Lower leg skin (tissue), 4 donors: ENCODE measurements around the gene TEX264. TPM values are rescaled to one million over a fixed set of nuclear protein-coding genes. Genes with fewer than 3 reads are reported as not detected.
"Not testable (repeated sequence)": the region's sequence is repeated elsewhere in the genome, so short reads cannot be mapped to it uniquely, and the experiment has no call there.

Experiments used
- DNase-seq, 2 donors: peaks; one replicate each; pipeline ENCODE4 v3.0.0-alpha.2; 2019; ENCODE audit warnings: low spot score in 2 of 2
- H3K4me3 ChIP-seq: fragments of 200-600 bp; sonication (generic); 2 replicates; pipeline ENCODE4 v1.5.1; 2017; ENCODE audit warnings: mild to moderate bottlenecking, low read depth; ENCODE audit not compliant: poor library complexity, severe bottlenecking
- CTCF ChIP-seq, 3 donors: fragments of 450-650 bp; IDR thresholded peaks; one replicate each; pipeline ENCODE4 v1.5.1; 2016; ENCODE audit warnings: antibody characterized with exemption in 3 of 3, mild to moderate bottlenecking in 3 of 3, moderate library complexity in 2 of 3
- POLR2A ChIP-seq, 2 donors: fragments of 450-650 bp; IDR thresholded peaks; one replicate each; pipeline ENCODE4 v1.6.1; 2016 to 2017; ENCODE audit warnings: antibody characterized with exemption in 2 of 2, mild to moderate bottlenecking in 1 of 2, moderate library complexity in 1 of 2
- WGBS, 2 donors: methylation state at CpG; one replicate each; pipeline ENCODE4 v1.1.5; 2018; 5-methylcytosine and 5-hydroxymethylcytosine counted together
- intact Hi-C: fragments of 100-400 bp; cut with DNase I; formaldehyde crosslinking; loops from one replicate; pipeline ENCODE4 v1.15.0; 2023; ENCODE audit warnings: low total_unique reads
- total RNA-seq, 4 donors: library from RNA; depleted of rRNA; stranded (reverse); fragments of >200 nt; gene quantifications; one replicate each; pipeline ENCODE4 v1.1.0, GENCODE V29; 2016

TEX264 gene
- total RNA-seq, 4 donors from 2014 or later = 103 to 232 (median 134) TPM

GRCh38 chr3:51642462-51642861 lies 28.6 kb upstream of the TEX264 start:
- no peak for TF ChIP-seq POLR2A (IDR thresholded peaks at IDR 0.05)
- no peak for TF ChIP-seq CTCF (IDR thresholded peaks at IDR 0.05)
- H3K4me3 ChIP-seq = no peak overlapping the region

GRCh38 chr3:51646091-51646490 lies 25.0 kb upstream of the TEX264 start:
- TF ChIP-seq CTCF (IDR thresholded peaks at IDR 0.05) = no peak
- TF ChIP-seq POLR2A (IDR thresholded peaks at IDR 0.05) = no peak
- no peak overlapping the region for H3K4me3 ChIP-seq
- intact Hi-C loops = no loop called here
- 95 to 97% methylated on average over 9 of the region's 9 CpGs for WGBS, 2 donors
- no peak for DNase-seq

More at GRCh38 chr3:51642462-51642861, 28.6 kb upstream of the TEX264 start:
- DNase-seq = no peak
- intact Hi-C loops = no loop called here
- 22 to 28% methylated on average over 2 of the region's 2 CpGs for WGBS, 2 donors

DNA sequence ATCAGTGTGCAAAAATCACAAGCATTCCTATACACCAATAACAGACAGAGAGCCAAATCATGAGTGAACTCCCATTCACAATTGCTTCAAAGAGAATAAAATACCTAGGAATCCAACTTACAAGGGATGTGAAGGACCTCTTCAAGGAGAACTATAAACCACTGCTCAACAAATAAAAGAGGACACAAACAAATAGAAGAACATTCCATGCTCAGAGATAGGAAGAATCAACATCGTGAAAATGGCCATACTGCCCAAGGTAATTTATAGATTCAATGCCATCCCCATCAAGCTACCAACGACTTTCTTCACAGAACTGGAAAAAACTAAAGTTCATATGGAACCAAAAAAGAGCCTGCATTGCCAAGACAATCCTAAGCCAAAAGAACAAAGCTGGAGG lies 18.9 kb upstream of the TEX264 start:
- DNase-seq, H3K4me3 ChIP-seq, intact Hi-C loops: not testable (repeated sequence)
- WGBS, 2 donors = 88 to 100% methylated on average over 2 of the region's 2 CpGs

- DNase-seq, intact Hi-C loops, H3K4me3 ChIP-seq: not testable (repeated sequence)
- 94 to 100% methylated on average over 2 of the region's 2 CpGs for WGBS, 2 donors
These were observed 17.6 kb upstream of the TEX264 start for GRCh38 chr3:51653409-51653808.

DNA sequence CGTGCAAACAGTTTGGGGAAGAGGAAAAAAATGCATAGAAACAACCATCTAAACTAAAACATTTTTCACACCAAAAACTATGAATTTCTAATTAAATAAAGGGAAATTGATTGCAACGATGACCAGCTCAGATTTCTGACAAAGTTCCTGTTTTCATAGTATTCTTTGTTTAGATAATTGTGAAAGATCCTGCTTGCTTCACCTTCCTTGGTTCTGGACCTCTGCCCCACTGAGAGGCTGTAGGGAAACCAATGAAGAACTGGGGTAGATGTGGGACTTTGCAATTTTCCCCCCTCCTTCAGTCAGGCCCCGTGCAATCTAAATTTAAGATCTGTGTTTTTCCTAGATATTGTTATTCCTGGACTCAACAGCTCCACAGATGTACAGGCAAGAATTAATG lies 13.8 kb upstream of the TEX264 start:
- DNase-seq = no peak
- TF ChIP-seq POLR2A (IDR thresholded peaks at IDR 0.05) (no peak), CTCF (IDR thresholded peaks at IDR 0.05) (no peak)
- H3K4me3 ChIP-seq = no peak overlapping the region
- WGBS, 2 donors = 93 to 95% methylated on average over 3 of the region's 3 CpGs
- intact Hi-C loops = no loop called here

DNA sequence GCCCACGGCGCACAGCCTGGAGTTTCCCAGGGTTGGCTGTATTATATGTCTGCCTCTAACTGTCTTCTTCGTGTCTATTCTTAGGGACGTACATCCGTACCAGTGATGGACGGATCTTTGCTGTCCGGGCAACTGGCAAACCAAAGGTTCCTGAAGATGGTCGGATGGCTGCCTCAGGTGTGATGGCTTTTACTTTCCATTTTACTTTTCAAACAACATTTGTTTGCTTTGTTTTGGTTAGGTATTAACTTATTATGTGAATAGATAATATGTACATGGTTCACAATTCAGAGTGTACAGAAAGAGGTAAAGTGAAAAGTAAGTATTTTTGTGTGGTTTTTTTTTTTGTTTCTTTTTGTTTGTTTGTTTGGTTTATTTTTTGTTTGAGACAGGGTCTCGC lies 11.1 kb upstream of the TEX264 start:
- 92 to 95% methylated on average over 9 of the region's 9 CpGs for WGBS, 2 donors
- intact Hi-C loops = no loop called here
- peak in 1 of 2 donors; percentile 52 for DNase-seq

More for the DNA sequence above, 11.1 kb upstream of the TEX264 start:
- TF ChIP-seq POLR2A (IDR thresholded peaks at IDR 0.05) (no peak), CTCF (IDR thresholded peaks at IDR 0.05) (no peak)
- no peak overlapping the region for H3K4me3 ChIP-seq
